Esophagus squamous epithelium (tissue), 4 donors: ENCODE data around the gene KIF7.

Experiments
- CTCF ChIP-seq, 6 experiments: fragments of 450-650 bp in 4 of 6; fragments of 200-600 bp in 2 of 6; sonication (generic) in 2 of 6; IDR thresholded peaks; one replicate each; pipeline ENCODE4 v1.5.1; 2016 to 2019; ENCODE audit warnings: antibody characterized with exemption in 6 of 6, mild to moderate bottlenecking in 4 of 6, moderate library complexity in 4 of 6
- POLR2A ChIP-seq, 4 donors: fragments of 450-650 bp; IDR thresholded peaks; one replicate each; pipeline ENCODE4 v1.6.1; 2017; ENCODE audit warnings: antibody characterized with exemption in 4 of 4, mild to moderate bottlenecking in 4 of 4, moderate library complexity in 3 of 4

- TF ChIP-seq POLR2A (IDR thresholded peaks at IDR 0.05) = no peak
- TF ChIP-seq CTCF (IDR thresholded peaks at IDR 0.05) = no peak
These were observed 14.2 kb downstream of the KIF7 start for GRCh38 chr15:89641053-89641452.
